Measurements from ENCODE around the gene FBXW12. TPM values are rescaled to one million over a fixed set of nuclear protein-coding genes. Genes with fewer than 3 reads are reported as not detected.

Gene FBXW12
- total RNA-seq, 3 donors from 2014 or later: not detected

- TF ChIP-seq CTCF (IDR thresholded peaks at IDR 0.05): no peak
- intact Hi-C loops (cut with DNase I, micrococcal nuclease): no loop called here
Observed at GRCh38 chr3:48370333-48370713, 1.7 kb upstream of the FBXW12 start.

GRCh38 chr3:48372377-48372770 is 355 bp downstream of the FBXW12 start:
- Histone ChIP-seq H3K4me1 (ENCODE audit: low read depth) (no peaks in the 10 kb centered on the region), H3K4me3 (no peak overlapping the region), H3K36me3 (ENCODE audit: low read depth) (no peaks in the 10 kb centered on the region), H3K9me3 (no peaks in the 10 kb centered on the region)
- no peak for DNase-seq
- intact Hi-C loops (cut with DNase I, micrococcal nuclease): no loop called here
- no peak for TF ChIP-seq CTCF (IDR thresholded peaks at IDR 0.05)
- ATAC-seq: no peak

More at GRCh38 chr3:48370333-48370713, 1.7 kb upstream of the FBXW12 start:
- Histone ChIP-seq H3K4me1 (ENCODE audit: low read depth) (no peaks in the 10 kb centered on the region), H3K36me3 (ENCODE audit: low read depth) (no peaks in the 10 kb centered on the region), H3K9me3 (no peaks in the 10 kb centered on the region), H3K4me3 (no peak overlapping the region)
- ATAC-seq (no peak), DNase-seq (no peak)

GRCh38 chr3:48372862-48373435 is 930 bp downstream of the FBXW12 start:
- no peak for ATAC-seq
- Histone ChIP-seq H3K36me3 (ENCODE audit: low read depth) (no peaks in the 10 kb centered on the region), H3K9me3 (no peaks in the 10 kb centered on the region), H3K4me3 (no peak overlapping the region), H3K4me1 (ENCODE audit: low read depth) (no peaks in the 10 kb centered on the region)
- intact Hi-C loops (cut with DNase I, micrococcal nuclease): no loop called here
- TF ChIP-seq CTCF (IDR thresholded peaks at IDR 0.05): no peak
- no peak for DNase-seq

- Histone ChIP-seq H3K9me3 (no peaks in the 10 kb centered on the region), H3K36me3 (ENCODE audit: low read depth) (no peaks in the 10 kb centered on the region), H3K4me1 (ENCODE audit: low read depth) (no peaks in the 10 kb centered on the region), H3K4me3 (no peak overlapping the region)
- no peak for TF ChIP-seq CTCF (IDR thresholded peaks at IDR 0.05)
- DNase-seq (no peak), ATAC-seq (no peak)
- intact Hi-C loops (cut with DNase I, micrococcal nuclease): no loop called here
Observed at GRCh38 chr3:48387634-48388033, 15.6 kb downstream of the FBXW12 start.

GRCh38 chr3:48388966-48389365 is 16.9 kb downstream of the FBXW12 start:
- intact Hi-C loops (cut with DNase I, micrococcal nuclease): no loop called here
- DNase-seq (no peak), ATAC-seq (no peak)
- no peaks in the 10 kb centered on the region for H3K4me1 ChIP-seq (ENCODE audit: low read depth)
- H3K9me3 ChIP-seq: no peaks in the 10 kb centered on the region
- H3K36me3 ChIP-seq (ENCODE audit: low read depth): no peaks in the 10 kb centered on the region
- H3K4me3 ChIP-seq: no peak overlapping the region
- TF ChIP-seq CTCF (IDR thresholded peaks at IDR 0.05): no peak

GRCh38 chr3:48394391-48394790 is 22.4 kb downstream of the FBXW12 start:
- no peak for TF ChIP-seq CTCF (IDR thresholded peaks at IDR 0.05)
- no peaks in the 10 kb centered on the region for H3K36me3 ChIP-seq (ENCODE audit: low read depth)
- intact Hi-C loops (cut with DNase I, micrococcal nuclease): no loop called here
- no peak for DNase-seq
- no peaks in the 10 kb centered on the region for H3K4me1 ChIP-seq (ENCODE audit: low read depth)
- H3K9me3 ChIP-seq: no peaks in the 10 kb centered on the region
- ATAC-seq: no peak
- H3K4me3 ChIP-seq: no peak overlapping the region
